T-helper 2 cell treated with Interferon-gamma antibody and Interleukin-4, amounts not matched to agents 5 μg/mL and 100 μg/mL, for 36 hours (primary cell): ENCODE results near the gene NUP50.

Source experiments
- DNase-seq: peaks from one replicate; pipeline ENCODE4 v3.0.0; 2021; ENCODE audit warnings: low spot score
- H3K27ac Mint-ChIP-seq: one replicate; pipeline ENCODE4 v1.8.0; 2021; ENCODE audit warnings: mild to moderate bottlenecking, mixed read lengths
- H3K27me3 Mint-ChIP-seq: one replicate; pipeline ENCODE4 v1.8.0; 2021; ENCODE audit warnings: low read depth, mixed read lengths
- H3K36me3 Mint-ChIP-seq: one replicate; pipeline ENCODE4 v1.8.0; 2021; ENCODE audit warnings: low read depth, mixed read lengths
- H3K4me1 Mint-ChIP-seq: one replicate; pipeline ENCODE4 v1.8.0; 2021; ENCODE audit warnings: low read depth, mixed read lengths
- H3K4me3 Mint-ChIP-seq: one replicate; pipeline ENCODE4 v1.8.0; 2022; ENCODE audit warnings: mild to moderate bottlenecking, moderate library complexity, mixed read lengths
- H3K9me3 Mint-ChIP-seq: one replicate; pipeline ENCODE4 v1.8.0; 2021; ENCODE audit warnings: mixed read lengths

NUP50 gene

GRCh38 chr22:45204819-45205218 is 41.1 kb downstream of the NUP50 start:
- peaks cover under 1% of the 10 kb centered on the region for H3K4me1 Mint-ChIP-seq
- no peak overlapping the region for H3K4me3 Mint-ChIP-seq
- no peak overlapping the region for H3K27ac Mint-ChIP-seq
- H3K9me3 Mint-ChIP-seq = no peaks in the 10 kb centered on the region
- H3K27me3 Mint-ChIP-seq = no peaks in the 10 kb centered on the region
- no peaks in the 10 kb centered on the region for H3K36me3 Mint-ChIP-seq
- DNase-seq = no peak

GRCh38 chr22:45205276-45205925 is 41.7 kb downstream of the NUP50 start:
- no peak for DNase-seq
- H3K9me3 Mint-ChIP-seq = no peaks in the 10 kb centered on the region
- H3K27me3 Mint-ChIP-seq = no peaks in the 10 kb centered on the region
- H3K36me3 Mint-ChIP-seq = no peaks in the 10 kb centered on the region
- H3K4me3 Mint-ChIP-seq = no peak overlapping the region
- peaks cover 1% of the 10 kb centered on the region for H3K4me1 Mint-ChIP-seq
- H3K27ac Mint-ChIP-seq = no peak overlapping the region

GRCh38 chr22:45206233-45206632 is 42.5 kb downstream of the NUP50 start:
- H3K4me3 Mint-ChIP-seq = no peak overlapping the region
- H3K4me1 Mint-ChIP-seq = peaks cover 1% of the 10 kb centered on the region
- DNase-seq = no peak
- H3K27me3 Mint-ChIP-seq = no peaks in the 10 kb centered on the region
- H3K9me3 Mint-ChIP-seq = no peaks in the 10 kb centered on the region
- no peaks in the 10 kb centered on the region for H3K36me3 Mint-ChIP-seq
- H3K27ac Mint-ChIP-seq = no peak overlapping the region

- peaks cover 1% of the 10 kb centered on the region for H3K4me1 Mint-ChIP-seq
- no peaks in the 10 kb centered on the region for H3K36me3 Mint-ChIP-seq
- H3K27me3 Mint-ChIP-seq = no peaks in the 10 kb centered on the region
- H3K9me3 Mint-ChIP-seq = no peaks in the 10 kb centered on the region
- DNase-seq = no peak
- H3K27ac Mint-ChIP-seq = no peak overlapping the region
- no peak overlapping the region for H3K4me3 Mint-ChIP-seq
Measured at GRCh38 chr22:45207533-45207932, 43.8 kb downstream of the NUP50 start.

- no peak overlapping the region for H3K4me3 Mint-ChIP-seq
Measured at GRCh38 chr22:45207981-45208664, 44.4 kb downstream of the NUP50 start.

GRCh38 chr22:45208696-45208992 is 44.9 kb downstream of the NUP50 start:
- no peaks in the 10 kb centered on the region for H3K9me3 Mint-ChIP-seq
- H3K27ac Mint-ChIP-seq = no peak overlapping the region
- H3K36me3 Mint-ChIP-seq = no peaks in the 10 kb centered on the region
- no peaks in the 10 kb centered on the region for H3K27me3 Mint-ChIP-seq
- no peak overlapping the region for H3K4me3 Mint-ChIP-seq
- peaks cover 1% of the 10 kb centered on the region for H3K4me1 Mint-ChIP-seq
- no peak for DNase-seq

More at GRCh38 chr22:45207981-45208664, 44.4 kb downstream of the NUP50 start:
- no peaks in the 10 kb centered on the region for H3K9me3 Mint-ChIP-seq
- H3K4me1 Mint-ChIP-seq = peaks cover 1% of the 10 kb centered on the region
- no peaks in the 10 kb centered on the region for H3K36me3 Mint-ChIP-seq
- H3K27ac Mint-ChIP-seq = no peak overlapping the region
- DNase-seq = no peak
- no peaks in the 10 kb centered on the region for H3K27me3 Mint-ChIP-seq

GRCh38 chr22:45208993-45209838 is 45.5 kb downstream of the NUP50 start:
- no peak for DNase-seq
- no peak overlapping the region for H3K4me3 Mint-ChIP-seq
- H3K27ac Mint-ChIP-seq = no peak overlapping the region
- H3K27me3 Mint-ChIP-seq = no peaks in the 10 kb centered on the region
- no peaks in the 10 kb centered on the region for H3K9me3 Mint-ChIP-seq
- H3K4me1 Mint-ChIP-seq = peaks cover 1% of the 10 kb centered on the region
- no peaks in the 10 kb centered on the region for H3K36me3 Mint-ChIP-seq

GRCh38 chr22:45210174-45210573 is 46.4 kb downstream of the NUP50 start:
- Mint-ChIP-seq H3K27me3 (no peaks in the 10 kb centered on the region), H3K27ac (no peak overlapping the region), H3K4me1 (peaks cover 1% of the 10 kb centered on the region)

GRCh38 chr22:45210577-45210976 is 46.9 kb downstream of the NUP50 start:
- H3K4me3 Mint-ChIP-seq = no peak overlapping the region
- H3K36me3 Mint-ChIP-seq = no peaks in the 10 kb centered on the region
- H3K9me3 Mint-ChIP-seq = no peaks in the 10 kb centered on the region
- peaks cover 1% of the 10 kb centered on the region for H3K4me1 Mint-ChIP-seq
- H3K27me3 Mint-ChIP-seq = no peaks in the 10 kb centered on the region
- DNase-seq = no peak
- H3K27ac Mint-ChIP-seq = no peak overlapping the region

More at GRCh38 chr22:45210174-45210573, 46.4 kb downstream of the NUP50 start:
- Mint-ChIP-seq H3K9me3 (no peaks in the 10 kb centered on the region), H3K4me3 (no peak overlapping the region), H3K36me3 (no peaks in the 10 kb centered on the region)
- DNase-seq = no peak

GRCh38 chr22:45210991-45211390 is 47.3 kb downstream of the NUP50 start:
- Mint-ChIP-seq H3K27ac (no peak overlapping the region), H3K36me3 (no peaks in the 10 kb centered on the region), H3K4me1 (peaks cover 1% of the 10 kb centered on the region), H3K27me3 (no peaks in the 10 kb centered on the region), H3K4me3 (no peak overlapping the region), H3K9me3 (no peaks in the 10 kb centered on the region)
- no peak for DNase-seq

- no peaks in the 10 kb centered on the region for H3K27me3 Mint-ChIP-seq
- H3K9me3 Mint-ChIP-seq = no peaks in the 10 kb centered on the region
- H3K36me3 Mint-ChIP-seq = no peaks in the 10 kb centered on the region
- H3K4me3 Mint-ChIP-seq = no peak overlapping the region
- DNase-seq = no peak
- peaks cover 1% of the 10 kb centered on the region for H3K4me1 Mint-ChIP-seq
- no peak overlapping the region for H3K27ac Mint-ChIP-seq
Measured at GRCh38 chr22:45211435-45211834, 47.7 kb downstream of the NUP50 start.

- DNase-seq = no peak
- H3K27ac Mint-ChIP-seq = no peak overlapping the region
- H3K36me3 Mint-ChIP-seq = no peaks in the 10 kb centered on the region
- H3K27me3 Mint-ChIP-seq = no peaks in the 10 kb centered on the region
- H3K4me3 Mint-ChIP-seq = no peak overlapping the region
- H3K4me1 Mint-ChIP-seq = peaks cover 1% of the 10 kb centered on the region
- H3K9me3 Mint-ChIP-seq = no peaks in the 10 kb centered on the region
Measured at GRCh38 chr22:45211848-45212247, 48.1 kb downstream of the NUP50 start.

- no peak for DNase-seq
- Mint-ChIP-seq H3K9me3 (no peaks in the 10 kb centered on the region), H3K4me3 (no peak overlapping the region)
Measured at GRCh38 chr22:45212306-45212709, 48.6 kb downstream of the NUP50 start.

GRCh38 chr22:45212992-45213751 is 49.4 kb downstream of the NUP50 start:
- no peak overlapping the region for H3K27ac Mint-ChIP-seq
- H3K4me1 Mint-ChIP-seq = peaks cover 1% of the 10 kb centered on the region
- no peak overlapping the region for H3K4me3 Mint-ChIP-seq
- no peaks in the 10 kb centered on the region for H3K27me3 Mint-ChIP-seq
- DNase-seq = no peak
- no peaks in the 10 kb centered on the region for H3K36me3 Mint-ChIP-seq
- H3K9me3 Mint-ChIP-seq = no peaks in the 10 kb centered on the region

More at GRCh38 chr22:45212306-45212709, 48.6 kb downstream of the NUP50 start:
- no peaks in the 10 kb centered on the region for H3K27me3 Mint-ChIP-seq
- no peaks in the 10 kb centered on the region for H3K36me3 Mint-ChIP-seq
- H3K4me1 Mint-ChIP-seq = peaks cover 1% of the 10 kb centered on the region
- H3K27ac Mint-ChIP-seq = no peak overlapping the region
